Naive B cell (primary cell): Measurements from ENCODE around the gene THSD4. TPM values are rescaled to one million over a fixed set of nuclear protein-coding genes. Genes with fewer than 3 reads are reported as not detected.

Experiments
- ATAC-seq, 2 donors: fragments of 150-1000 bp; cut with Tn5 transposase; 2 replicates each; pipeline ENCODE4 v1.10.0; 2021; ENCODE audit warnings: low read depth in 2 of 2, mild to moderate bottlenecking in 2 of 2, moderate library complexity in 2 of 2
- DNase-seq: peaks from one replicate; pipeline ENCODE4 v3.0.0; 2022
- H3K27ac Mint-ChIP-seq, 6 donors: one replicate each; pipeline ENCODE4 v1.8.0; 2020 to 2022; ENCODE audit warnings: mild to moderate bottlenecking in 6 of 6, mixed read lengths in 6 of 6, moderate library complexity in 5 of 6, inconsistent platforms in 2 of 6
- H3K27me3 Mint-ChIP-seq, 3 donors: one replicate each; pipeline ENCODE4 v1.8.0; 2021 to 2022; ENCODE audit warnings: mixed read lengths in 3 of 3, mild to moderate bottlenecking in 1 of 3
- H3K36me3 Mint-ChIP-seq, 2 donors: one replicate each; pipeline ENCODE4 v1.8.0; 2020 to 2022; ENCODE audit warnings: mixed read lengths in 2 of 2, inconsistent platforms in 1 of 2, mild to moderate bottlenecking in 1 of 2
- H3K4me1 Mint-ChIP-seq, 3 donors: one replicate each; pipeline ENCODE4 v1.8.0; 2020 to 2022; ENCODE audit warnings: mixed read lengths in 3 of 3, inconsistent platforms in 1 of 3, mild to moderate bottlenecking in 1 of 3, moderate library complexity in 1 of 3
- H3K4me3 Mint-ChIP-seq, 8 donors: one replicate each; pipeline ENCODE4 v1.8.0; 2020 to 2022; ENCODE audit warnings: mild to moderate bottlenecking in 8 of 8, mixed read lengths in 8 of 8, moderate library complexity in 8 of 8, inconsistent platforms in 2 of 8
- H3K9me3 Mint-ChIP-seq, 7 donors: one replicate each; pipeline ENCODE4 v1.8.0; 2020 to 2022; ENCODE audit warnings: mixed read lengths in 7 of 7, mild to moderate bottlenecking in 5 of 7, inconsistent platforms in 2 of 7, moderate library complexity in 1 of 7
- polyA plus RNA-seq, 6 donors: library from polyadenylated mRNA; unstranded; fragments of 300-500 nt; fragmentation: Illumina TruSeq; gene quantifications; one replicate each; pipeline ENCODE4 v1.2.3, GENCODE V29; 2021; ENCODE audit warnings: low read depth in 6 of 6

Gene THSD4
- polyA plus RNA-seq, 6 donors from 2014 or later, result not detected

DNA sequence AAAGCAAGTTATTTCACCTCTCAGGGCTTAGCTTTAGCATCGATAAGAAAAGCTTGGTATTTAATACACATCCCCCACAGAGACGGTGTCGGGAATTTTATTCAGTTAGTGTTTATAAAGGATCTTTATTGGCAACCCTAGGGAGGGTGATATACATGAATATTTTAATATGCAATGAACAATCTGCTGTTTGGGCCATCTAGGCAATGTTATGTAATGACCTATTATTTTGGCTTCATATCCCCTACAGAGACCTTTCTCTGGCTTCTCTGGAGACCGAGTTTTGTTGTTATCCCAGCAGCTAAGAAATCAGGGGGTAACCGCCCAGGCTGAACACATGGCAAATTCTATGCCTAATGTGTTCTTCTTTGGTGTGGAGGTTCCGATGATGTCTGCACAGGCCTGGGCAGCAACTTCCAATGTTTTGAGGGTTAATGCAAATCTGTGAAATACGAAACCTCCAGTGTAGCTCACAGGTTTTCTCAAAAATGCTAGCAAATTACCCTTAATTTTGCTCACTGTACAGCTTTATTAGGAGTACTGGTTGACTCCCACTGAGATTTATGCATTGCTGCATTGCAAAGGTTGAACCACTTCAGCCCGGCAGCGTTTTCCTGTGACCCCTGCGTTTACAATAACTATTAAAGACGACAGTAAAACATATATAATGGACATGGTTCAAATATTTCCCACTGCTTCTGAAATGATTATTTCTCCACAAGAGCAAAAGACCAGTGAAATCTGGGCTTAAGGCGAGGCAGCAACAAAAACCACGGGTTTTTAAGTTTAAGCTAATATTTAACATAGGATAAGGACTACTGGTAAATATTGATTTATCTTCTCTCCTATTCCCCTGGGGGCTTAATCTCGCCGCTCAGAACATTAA, 396.8 kb downstream of the THSD4 start:
- no peak overlapping the region for H3K4me3 Mint-ChIP-seq
- H3K36me3 Mint-ChIP-seq, result no peaks in the 10 kb centered on the region
- DNase-seq (no peak), ATAC-seq (no peak)
- H3K4me1 Mint-ChIP-seq, result no peaks in the 10 kb centered on the region
- H3K27ac Mint-ChIP-seq, result no peak overlapping the region
- H3K9me3 Mint-ChIP-seq, result peaks cover 0 to 4% (median 0%) of the 10 kb centered on the region in 7 donors
- peaks cover 8 to 18% (median 8%) of the 10 kb centered on the region in 3 donors for H3K27me3 Mint-ChIP-seq

GRCh38 chr15:71512682-71513006, 397.4 kb downstream of the THSD4 start:
- Mint-ChIP-seq H3K27ac (no peak overlapping the region), H3K27me3 (peaks cover 13 to 24% (median 13%) of the 10 kb centered on the region in 3 donors), H3K4me1 (no peaks in the 10 kb centered on the region), H3K9me3 (peaks cover 0 to 4% (median 0%) of the 10 kb centered on the region in 7 donors), H3K4me3 (no peak overlapping the region), H3K36me3 (no peaks in the 10 kb centered on the region)
- no peak for ATAC-seq
- DNase-seq, result no peak

GRCh38 chr15:71515375-71516186, 400.3 kb downstream of the THSD4 start:
- H3K36me3 Mint-ChIP-seq, result no peaks in the 10 kb centered on the region
- no peaks in the 10 kb centered on the region for H3K4me1 Mint-ChIP-seq
- H3K4me3 Mint-ChIP-seq, result no peak overlapping the region
- peaks cover 12 to 35% (median 21%) of the 10 kb centered on the region in 3 donors for H3K27me3 Mint-ChIP-seq
- no peak overlapping the region for H3K27ac Mint-ChIP-seq
- DNase-seq (no peak), ATAC-seq (no peak)
- H3K9me3 Mint-ChIP-seq, result peaks cover 0 to 4% (median 0%) of the 10 kb centered on the region in 7 donors

DNA sequence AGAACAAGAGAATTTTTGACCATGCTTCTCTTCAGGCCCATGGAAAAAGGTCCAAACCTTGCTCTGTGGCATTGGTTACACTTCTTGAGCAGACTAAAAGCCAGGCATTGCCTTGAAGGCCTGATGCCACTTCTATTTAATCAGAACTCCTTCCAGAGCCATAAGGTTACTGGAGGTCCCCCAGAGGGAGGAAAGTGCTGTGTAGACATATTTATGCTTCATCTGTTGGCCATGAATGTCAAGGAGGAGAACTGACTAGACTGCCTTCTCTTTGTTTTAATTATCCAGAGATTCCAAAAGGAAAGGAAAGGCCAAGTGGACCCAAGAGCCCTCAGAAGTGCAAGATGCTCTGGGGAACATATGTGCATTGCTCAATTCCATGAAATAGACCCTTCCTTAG, 402.5 kb downstream of the THSD4 start:
- DNase-seq, result no peak
- peaks cover 12 to 29% (median 20%) of the 10 kb centered on the region in 3 donors for H3K27me3 Mint-ChIP-seq
- H3K9me3 Mint-ChIP-seq, result no peaks in the 10 kb centered on the region
- no peak for ATAC-seq
- H3K4me3 Mint-ChIP-seq, result no peak overlapping the region
- H3K4me1 Mint-ChIP-seq, result no peaks in the 10 kb centered on the region
- no peak overlapping the region for H3K27ac Mint-ChIP-seq
- no peaks in the 10 kb centered on the region for H3K36me3 Mint-ChIP-seq

GRCh38 chr15:71518661-71519060, 403.4 kb downstream of the THSD4 start:
- H3K27ac Mint-ChIP-seq, result no peak overlapping the region
- peaks cover 13 to 28% (median 20%) of the 10 kb centered on the region in 3 donors for H3K27me3 Mint-ChIP-seq
- H3K4me3 Mint-ChIP-seq, result no peak overlapping the region
- no peaks in the 10 kb centered on the region for H3K4me1 Mint-ChIP-seq
- no peaks in the 10 kb centered on the region for H3K36me3 Mint-ChIP-seq
- DNase-seq (no peak), ATAC-seq (no peak)
- H3K9me3 Mint-ChIP-seq, result no peaks in the 10 kb centered on the region

- Mint-ChIP-seq H3K36me3 (no peaks in the 10 kb centered on the region), H3K27ac (no peak overlapping the region), H3K27me3 (peaks cover 28 to 42% (median 33%) of the 10 kb centered on the region in 3 donors), H3K9me3 (peaks cover 0 to 4% (median 0%) of the 10 kb centered on the region in 7 donors), H3K4me3 (no peak overlapping the region), H3K4me1 (no peaks in the 10 kb centered on the region)
- ATAC-seq (no peak), DNase-seq (no peak)
Measured at GRCh38 chr15:71526060-71526820, 411.0 kb downstream of the THSD4 start.

DNA sequence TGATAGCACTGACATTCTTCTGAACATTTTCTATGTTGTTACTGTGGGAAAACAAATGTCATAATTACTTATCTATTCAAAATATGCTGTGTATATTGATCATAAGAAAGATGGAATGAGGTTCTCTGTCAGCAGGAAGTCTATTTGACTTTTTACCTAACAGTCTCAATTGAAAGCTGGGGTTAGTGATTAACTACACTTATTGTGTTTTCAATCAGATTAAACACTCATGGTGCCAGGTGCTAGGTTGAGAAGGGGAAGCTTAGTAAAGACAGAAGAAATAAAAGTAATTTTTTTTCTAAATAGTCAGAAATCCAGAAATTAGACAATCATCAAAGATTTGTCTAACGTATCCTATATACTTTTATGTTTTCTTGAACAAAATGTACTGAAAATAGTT, 414.1 kb downstream of the THSD4 start:
- H3K27me3 Mint-ChIP-seq, result peaks cover 28 to 39% (median 28%) of the 10 kb centered on the region in 3 donors
- H3K4me3 Mint-ChIP-seq, result no peak overlapping the region
- DNase-seq (no peak), ATAC-seq (no peak)
- H3K4me1 Mint-ChIP-seq, result no peaks in the 10 kb centered on the region
- peaks cover 4 to 15% (median 6%) of the 10 kb centered on the region in 7 donors for H3K9me3 Mint-ChIP-seq
- H3K27ac Mint-ChIP-seq, result no peak overlapping the region
- peaks cover 0 to 4% of the 10 kb centered on the region in 2 donors for H3K36me3 Mint-ChIP-seq

GRCh38 chr15:71530116-71530515, 414.8 kb downstream of the THSD4 start:
- Mint-ChIP-seq H3K27me3 (peaks cover 26 to 38% (median 28%) of the 10 kb centered on the region in 3 donors), H3K36me3 (peaks cover 0 to 4% of the 10 kb centered on the region in 2 donors), H3K27ac (no peak overlapping the region), H3K4me3 (no peak overlapping the region), H3K4me1 (no peaks in the 10 kb centered on the region), H3K9me3 (peaks cover 1 to 15% (median 8%) of the 10 kb centered on the region in 7 donors)
- DNase-seq (no peak), ATAC-seq (no peak)

GRCh38 chr15:71532994-71533393, 417.7 kb downstream of the THSD4 start:
- DNase-seq, result no peak
- H3K4me3 Mint-ChIP-seq, result no peak overlapping the region
- no peaks in the 10 kb centered on the region for H3K4me1 Mint-ChIP-seq
- H3K27ac Mint-ChIP-seq, result no peak overlapping the region
- peaks cover 0 to 4% of the 10 kb centered on the region in 2 donors for H3K36me3 Mint-ChIP-seq
- H3K27me3 Mint-ChIP-seq, result peaks cover 14 to 24% (median 24%) of the 10 kb centered on the region in 3 donors
- ATAC-seq, result no peak
- H3K9me3 Mint-ChIP-seq, result peaks cover 3 to 15% (median 8%) of the 10 kb centered on the region in 7 donors

DNA sequence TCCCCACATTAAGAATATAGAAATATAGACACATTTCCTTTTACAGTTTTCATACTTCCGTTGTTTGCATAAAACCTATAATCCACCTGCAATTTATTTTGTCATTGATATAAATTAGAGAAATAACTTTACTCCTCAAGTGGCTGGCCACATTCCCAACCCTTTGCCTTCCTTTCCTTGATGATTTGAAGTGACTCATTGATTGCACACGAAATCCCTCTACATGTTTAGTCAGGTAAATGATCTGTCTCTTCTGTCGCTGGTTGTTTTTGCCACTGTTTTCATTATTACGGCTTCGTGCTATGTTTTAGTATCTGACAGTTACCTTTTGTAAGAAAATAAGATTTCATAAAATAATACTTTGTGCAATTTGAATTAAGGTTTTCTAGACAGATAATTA, 422.9 kb downstream of the THSD4 start:
- Mint-ChIP-seq H3K27ac (peak overlapping the region in 1 of 6 donors; percentile 89), H3K4me1 (no peaks in the 10 kb centered on the region), H3K36me3 (peaks cover 0 to under 1% of the 10 kb centered on the region in 2 donors), H3K27me3 (peaks cover 4 to 18% (median 14%) of the 10 kb centered on the region in 3 donors), H3K4me3 (no peak overlapping the region), H3K9me3 (peaks cover under 1 to 16% (median 5%) of the 10 kb centered on the region in 7 donors)
- ATAC-seq (no peak), DNase-seq (no peak)

DNA sequence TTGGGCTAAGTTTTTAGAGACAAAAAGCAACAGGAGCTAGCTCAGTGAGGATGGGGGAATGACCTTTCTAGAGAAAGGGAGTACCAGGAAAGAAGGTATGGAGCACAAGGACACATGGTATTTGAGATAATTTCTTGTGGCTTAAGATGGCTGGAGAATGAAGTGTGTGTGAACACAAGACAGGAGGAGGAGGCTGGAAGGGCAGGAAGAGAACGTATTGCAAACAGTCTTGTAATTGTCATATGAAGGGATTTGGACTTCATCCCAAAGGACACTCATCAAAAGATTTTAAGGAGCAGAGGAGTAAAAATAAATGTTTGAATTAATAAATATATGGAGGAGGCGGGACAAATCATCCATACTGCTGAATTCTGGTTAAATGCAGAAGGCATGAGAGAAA, 426.5 kb downstream of the THSD4 start:
- H3K27ac Mint-ChIP-seq, result no peak overlapping the region
- H3K4me1 Mint-ChIP-seq, result no peaks in the 10 kb centered on the region
- peaks cover 4 to 18% (median 17%) of the 10 kb centered on the region in 3 donors for H3K27me3 Mint-ChIP-seq
- DNase-seq, result no peak
- H3K4me3 Mint-ChIP-seq, result no peak overlapping the region
- no peaks in the 10 kb centered on the region for H3K36me3 Mint-ChIP-seq
- peaks cover 0 to 17% (median 5%) of the 10 kb centered on the region in 7 donors for H3K9me3 Mint-ChIP-seq
- ATAC-seq, result no peak

DNA sequence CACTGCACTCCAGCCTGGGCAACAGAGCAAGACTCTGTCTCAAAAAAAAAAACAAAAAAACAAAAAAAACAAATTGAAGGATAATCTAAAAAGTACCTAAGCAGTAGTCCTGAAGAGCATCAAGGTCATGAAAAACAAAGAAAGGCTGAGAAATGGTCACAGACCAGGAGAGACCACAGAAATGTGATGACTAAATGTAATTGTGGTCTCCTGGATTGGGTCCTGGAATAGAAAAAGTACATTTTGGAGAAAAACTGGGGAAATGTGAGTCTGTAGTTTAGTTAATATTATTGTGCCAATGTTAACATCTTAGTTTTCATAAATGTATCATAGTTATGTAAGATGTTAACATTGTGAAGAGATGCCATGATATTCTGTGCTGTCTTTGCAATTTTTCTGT, 427.6 kb downstream of the THSD4 start:
- no peak overlapping the region for H3K27ac Mint-ChIP-seq
- no peaks in the 10 kb centered on the region for H3K36me3 Mint-ChIP-seq
- peaks cover 4 to 18% (median 17%) of the 10 kb centered on the region in 3 donors for H3K27me3 Mint-ChIP-seq
- no peak for DNase-seq
- no peak for ATAC-seq
- H3K4me3 Mint-ChIP-seq, result no peak overlapping the region
- H3K4me1 Mint-ChIP-seq, result no peaks in the 10 kb centered on the region
- peaks cover 0 to 12% (median 5%) of the 10 kb centered on the region in 7 donors for H3K9me3 Mint-ChIP-seq

DNA sequence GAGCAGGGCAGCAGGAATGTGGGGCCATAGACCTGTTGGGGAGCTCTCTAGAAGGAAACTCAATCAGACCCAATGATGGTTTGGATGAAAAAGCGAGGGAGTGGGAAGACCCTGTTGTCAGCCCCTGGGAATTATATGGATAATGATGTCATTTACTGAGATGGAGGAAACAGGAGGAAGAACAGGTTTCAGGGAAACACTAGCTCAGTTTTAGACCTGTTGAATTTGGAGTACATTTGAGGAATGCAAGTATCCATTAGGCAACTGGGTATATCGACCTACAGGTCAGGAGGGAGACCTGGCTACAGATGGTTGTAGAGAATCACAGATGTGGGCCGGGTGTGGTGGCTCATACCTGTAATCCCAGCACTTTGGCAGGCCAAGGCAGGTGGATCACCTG, 428.1 kb downstream of the THSD4 start:
- H3K36me3 Mint-ChIP-seq, result no peaks in the 10 kb centered on the region
- ATAC-seq (no peak), DNase-seq (no peak)
- H3K4me3 Mint-ChIP-seq, result no peak overlapping the region
- peaks cover 4 to 18% (median 17%) of the 10 kb centered on the region in 3 donors for H3K27me3 Mint-ChIP-seq
- no peak overlapping the region for H3K27ac Mint-ChIP-seq
- H3K9me3 Mint-ChIP-seq, result peaks cover 0 to 12% (median 5%) of the 10 kb centered on the region in 7 donors
- no peaks in the 10 kb centered on the region for H3K4me1 Mint-ChIP-seq
